GM12891 (cell line): Measurements from ENCODE around the gene JCAD.

Source experiments
- POLR2A ChIP-seq: IDR thresholded peaks from 2 replicates; pipeline ENCODE4 v1.6.1; 2011; ENCODE audit warnings: low read depth, low read length, control low read depth
- POLR2AphosphoS5 ChIP-seq: IDR thresholded peaks from 2 replicates; pipeline ENCODE4 v1.6.1; 2011; ENCODE audit warnings: low read depth, low read length, control low read depth

DNA sequence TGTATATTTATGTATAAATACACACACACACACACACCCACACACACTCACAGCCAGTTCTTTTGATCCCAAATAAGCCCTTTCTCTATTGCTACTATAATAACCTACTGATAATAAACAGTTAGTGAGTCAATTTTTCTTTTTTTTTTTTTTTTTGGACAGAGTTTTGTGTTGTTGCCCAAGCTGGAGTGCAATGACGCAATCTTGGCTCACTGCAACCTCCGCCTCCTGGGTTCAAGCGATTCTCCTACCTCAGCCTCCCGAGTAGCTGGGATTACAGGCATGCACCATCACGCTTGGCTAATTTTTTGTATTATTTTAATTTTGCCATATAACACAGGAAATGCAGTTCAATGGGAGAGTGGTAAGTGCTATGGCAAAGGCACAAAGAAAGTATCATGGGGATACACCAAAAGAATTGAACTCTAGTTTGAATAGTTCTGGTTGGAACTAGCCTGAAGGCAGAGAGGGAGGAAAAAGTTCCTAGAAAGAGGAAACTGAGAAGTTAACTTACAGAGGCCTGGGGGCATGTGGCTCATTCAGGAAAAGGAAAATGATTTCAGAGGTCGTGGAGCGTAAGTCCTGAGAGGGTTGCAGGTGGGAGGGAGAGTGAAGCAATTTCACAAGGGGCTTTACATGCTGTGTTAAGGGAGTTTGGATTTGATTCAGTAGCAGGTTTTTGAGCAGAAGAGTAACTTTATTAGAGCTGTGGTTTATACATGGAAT lies 44.4 kb upstream of the JCAD start:
- TF ChIP-seq POLR2A (no peak), POLR2AphosphoS5 (no peak)
